CD4-positive, alpha-beta T cell treated with Interleukin-12 subunit alpha and Interleukin-12 subunit beta, for 1 hour (primary cell): ENCODE results near the gene MRPS23.
A peak's percentile ranks its signal among the peaks of the same experiment; 100 is the strongest.
"Not testable (repeated sequence)": the region's sequence is repeated elsewhere in the genome, so short reads cannot be mapped to it uniquely, and the experiment has no call there.

Experiments used
- DNase-seq: peaks from one replicate; pipeline ENCODE4 v3.0.0-alpha.2; 2020

Gene MRPS23

GRCh38 chr17:57861790-57862693 is 12.2 kb upstream of the MRPS23 start:
- no peak for DNase-seq

GRCh38 chr17:57861000-57861789 is 11.4 kb upstream of the MRPS23 start:
- peak; percentile 44 for DNase-seq

DNA sequence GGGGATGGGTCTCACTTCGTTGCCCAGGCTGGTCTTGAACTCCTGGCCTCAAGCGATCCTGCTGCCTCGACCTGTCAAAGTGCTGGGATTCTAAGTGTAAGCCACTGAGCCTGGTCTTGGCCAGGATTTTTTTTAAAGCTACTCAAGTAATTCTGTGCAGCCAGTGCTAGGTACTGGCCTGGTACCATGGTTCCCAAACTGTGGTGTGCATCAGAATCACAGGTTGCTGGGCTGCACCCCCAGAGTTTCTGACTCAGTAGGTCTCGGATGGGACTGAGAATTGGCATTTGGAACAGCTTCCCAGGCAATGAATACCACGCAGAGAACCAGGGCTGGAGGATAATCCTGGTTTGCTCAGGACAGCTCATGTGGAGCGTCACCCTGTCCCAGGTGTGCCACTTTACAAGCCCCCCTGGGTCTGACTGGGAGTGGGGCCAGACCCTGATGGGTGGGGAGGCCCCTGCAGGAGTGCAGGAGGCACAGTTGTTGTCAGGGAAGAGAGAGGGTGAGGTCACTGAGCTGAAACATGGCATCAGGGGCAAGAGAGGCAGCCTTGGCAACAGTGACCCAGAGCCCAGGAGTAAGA is 10.7 kb upstream of the MRPS23 start:
- no peak for DNase-seq

GRCh38 chr17:57859601-57860413 is 10.0 kb upstream of the MRPS23 start:
- no peak for DNase-seq

DNA sequence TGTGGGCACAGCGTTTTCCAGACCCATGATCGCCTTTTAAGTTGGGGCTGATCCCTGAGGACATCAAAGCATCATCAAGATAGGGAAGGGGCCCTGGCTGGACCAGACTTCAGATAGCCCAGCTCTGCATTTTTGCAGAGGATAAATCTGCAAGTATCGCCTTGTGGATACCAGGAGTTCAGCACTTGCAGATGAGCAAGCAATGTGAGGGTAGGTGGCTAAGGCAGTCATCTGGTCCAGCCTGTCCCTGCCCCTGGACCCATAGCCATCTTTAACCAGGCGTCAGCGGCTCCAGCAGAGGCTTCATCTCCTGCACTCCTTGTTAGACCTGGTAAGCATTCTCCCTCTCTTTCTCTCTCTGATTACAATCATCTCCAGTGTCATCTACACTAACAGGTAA is 9.0 kb upstream of the MRPS23 start:
- no peak for DNase-seq

DNA sequence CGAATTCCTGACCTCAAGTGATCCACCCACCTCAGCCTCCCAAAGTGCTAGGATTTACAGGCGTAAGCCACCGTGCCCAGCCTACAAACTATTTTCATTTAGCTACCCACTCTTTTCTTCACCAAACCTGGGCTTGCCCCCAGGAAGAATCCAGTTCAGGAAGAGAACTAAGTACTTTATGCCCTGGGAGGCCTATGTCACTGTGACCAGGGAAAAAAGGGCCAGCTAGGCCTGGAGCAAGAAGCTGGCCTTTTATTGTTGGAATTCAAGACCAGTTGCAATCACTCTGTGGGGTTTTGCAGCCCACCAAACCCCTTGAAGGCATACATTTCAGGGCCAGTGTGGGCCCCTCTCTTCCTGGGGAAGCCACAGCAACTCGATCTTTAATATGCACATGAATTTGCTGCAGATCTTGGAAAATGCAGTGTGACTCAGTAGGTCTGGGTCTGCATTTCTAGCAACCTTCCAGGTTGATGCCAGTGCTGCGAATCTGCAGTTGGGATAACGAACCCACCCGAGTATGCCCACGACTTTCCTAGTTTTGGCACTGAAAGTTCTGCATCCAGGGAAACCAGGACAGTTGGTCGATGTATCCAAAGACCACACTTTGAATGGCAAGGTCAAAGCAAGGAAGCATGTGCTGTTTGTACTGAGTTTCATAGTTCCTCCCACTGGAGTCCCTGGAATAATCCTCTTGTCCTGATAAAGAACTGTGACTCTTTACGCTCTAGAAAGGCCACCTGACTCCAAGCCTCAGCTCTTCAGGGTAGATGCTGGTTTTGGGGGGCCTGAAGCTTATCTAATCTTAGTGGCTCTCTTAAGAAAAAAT is 7.2 kb upstream of the MRPS23 start:
- DNase-seq = no peak

GRCh38 chr17:57855391-57856035 is 5.7 kb upstream of the MRPS23 start:
- DNase-seq = no peak

GRCh38 chr17:57853695-57854094 is 3.9 kb upstream of the MRPS23 start:
- DNase-seq = no peak

GRCh38 chr17:57852955-57853328 is 3.1 kb upstream of the MRPS23 start:
- DNase-seq = no peak

DNA sequence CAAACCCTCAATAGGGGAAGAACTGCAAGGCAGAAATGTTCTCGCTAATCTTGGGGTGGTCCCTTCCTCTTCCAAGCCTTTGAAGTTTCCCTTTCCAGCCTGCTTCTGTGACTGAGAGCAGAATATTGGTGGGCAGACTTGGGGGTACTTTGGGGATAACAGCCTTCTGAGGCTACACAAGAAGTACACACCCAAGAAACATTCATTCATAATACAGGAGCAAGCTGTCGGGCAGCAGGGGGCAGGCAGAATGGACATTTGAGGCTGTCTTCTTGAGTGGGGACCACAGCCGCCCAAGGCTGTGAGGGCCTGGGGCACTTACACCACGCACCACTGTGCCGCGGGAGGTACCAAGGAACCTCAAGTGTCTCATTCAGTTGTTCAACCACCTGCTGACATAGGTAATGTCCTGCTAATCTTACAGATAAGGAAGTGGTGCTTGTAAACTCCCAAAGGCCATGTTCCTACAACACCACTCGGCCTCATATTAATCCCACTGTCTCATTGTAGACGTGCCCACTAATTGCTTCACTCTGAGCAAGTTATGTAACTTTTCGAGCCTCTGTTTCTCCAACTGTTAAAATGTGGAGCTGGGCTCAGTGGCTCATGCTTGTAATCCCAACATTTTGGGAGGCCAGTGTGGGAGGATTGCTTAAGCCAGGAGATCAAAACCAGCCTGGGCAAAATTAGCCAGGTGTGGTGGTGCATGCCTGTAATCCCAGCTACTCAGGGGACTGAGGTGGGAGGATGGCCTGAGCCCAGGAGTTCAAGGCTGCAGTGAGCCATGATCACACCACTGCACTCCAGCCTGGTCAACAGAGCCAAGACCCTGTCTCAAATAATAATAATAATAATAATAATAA is 2.5 kb upstream of the MRPS23 start:
- no peak for DNase-seq

GRCh38 chr17:57849163-57849873 is 526 bp downstream of the MRPS23 start:
- DNase-seq = no peak

GRCh38 chr17:57846056-57846945 is 3.5 kb downstream of the MRPS23 start:
- DNase-seq = not testable (repeated sequence)

DNA sequence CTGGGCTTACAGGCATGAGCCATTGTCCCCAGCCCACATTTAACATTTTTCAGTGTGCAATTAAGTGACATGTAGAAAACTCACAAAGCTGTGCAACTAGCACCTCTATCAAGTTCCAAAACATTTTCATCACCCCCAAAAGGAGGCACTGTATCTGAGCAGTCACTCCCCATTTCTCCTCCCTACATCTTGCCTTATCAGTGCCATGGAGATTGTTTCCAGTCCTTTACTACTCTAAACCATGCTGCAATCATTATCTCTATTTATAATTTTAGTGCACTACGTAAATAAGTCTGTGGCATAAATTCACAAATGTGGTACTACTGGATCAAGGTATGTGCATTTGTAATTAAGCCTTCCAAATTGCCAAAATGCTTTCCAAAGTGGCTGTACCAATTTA is 7.6 kb downstream of the MRPS23 start:
- DNase-seq = no peak

DNA sequence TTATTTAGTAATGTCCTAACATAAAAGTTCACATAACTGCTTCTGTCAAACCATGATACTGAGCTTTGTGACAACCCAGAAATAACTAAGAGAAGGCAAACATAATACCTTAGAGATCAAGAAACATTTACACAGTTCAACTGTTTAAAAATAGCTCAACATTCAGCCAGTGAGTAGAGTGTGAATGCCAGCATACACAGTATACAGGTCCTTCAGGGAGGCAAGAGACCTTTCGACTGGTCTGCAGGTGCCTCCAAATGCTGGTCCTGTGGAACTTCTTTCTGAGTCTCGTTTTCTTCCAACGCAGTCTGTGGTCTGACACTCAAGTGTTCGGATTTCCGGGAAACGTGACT is 10.3 kb downstream of the MRPS23 start:
- no peak for DNase-seq

DNA sequence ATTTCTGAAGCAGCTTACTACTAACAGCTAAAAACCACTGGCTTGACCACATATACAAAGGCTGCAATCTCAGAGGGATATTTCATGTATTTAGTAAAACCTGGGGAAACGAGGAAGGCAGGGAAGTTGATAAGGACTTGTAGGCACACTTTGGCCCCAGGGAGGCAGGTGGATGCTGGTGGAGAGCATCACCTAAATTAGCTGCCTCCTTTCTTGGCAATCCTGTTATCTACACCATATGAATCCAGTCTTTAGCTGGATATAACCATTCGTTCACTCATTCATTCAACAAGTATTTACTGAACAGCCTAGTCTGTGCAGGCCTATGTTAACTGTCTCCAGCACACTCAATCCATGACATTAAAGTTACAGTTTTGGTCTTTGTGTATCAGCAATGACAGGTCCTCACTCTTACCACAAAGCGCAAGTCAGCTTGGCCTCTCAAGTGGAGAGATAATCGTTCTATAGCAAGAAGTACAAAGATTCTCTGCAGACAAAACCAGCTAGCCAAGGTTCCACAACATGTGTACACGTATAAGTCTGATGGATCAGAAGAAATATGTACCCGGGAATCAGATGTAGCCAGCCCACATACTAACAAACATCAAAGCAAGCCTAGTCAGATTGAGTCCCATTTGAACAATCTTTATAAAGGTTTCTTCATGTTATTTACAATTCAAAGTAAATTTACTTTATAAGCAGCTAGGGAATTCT is 10.8 kb downstream of the MRPS23 start:
- no peak for DNase-seq

DNA sequence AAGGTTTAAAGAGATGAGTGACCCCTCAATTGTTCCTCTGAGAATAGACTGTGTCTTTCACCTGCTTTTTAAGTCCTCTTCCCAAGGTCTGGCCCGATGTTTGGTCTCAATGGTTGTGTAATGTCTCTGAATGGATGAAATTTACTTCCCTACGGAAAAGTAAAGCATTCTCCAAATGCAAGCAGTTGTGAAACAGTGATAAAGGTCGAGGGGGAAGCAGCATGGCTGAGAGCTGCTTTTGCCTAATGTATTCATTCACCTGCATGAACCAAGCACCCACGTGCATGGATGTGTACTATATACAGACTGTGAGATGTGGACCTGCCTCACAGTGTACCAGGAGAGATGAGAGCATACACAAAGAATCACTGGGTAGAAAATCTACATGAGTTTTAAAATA is 11.4 kb downstream of the MRPS23 start:
- DNase-seq = no peak

- no peak for DNase-seq
These were observed 14.4 kb downstream of the MRPS23 start for GRCh38 chr17:57835333-57835900.
